Measurements from ENCODE around the gene ATG10.
"Not testable (repeated sequence)": the region's sequence is repeated elsewhere in the genome, so short reads cannot be mapped to it uniquely, and the experiment has no call there.

ATG10 gene

GRCh38 chr5:82046276-82046647, 74.4 kb downstream of the ATG10 start:
- CTCF ChIA-PET: no interaction called here

GRCh38 chr5:82050955-82051354, 79.1 kb downstream of the ATG10 start:
- no peak for TF ChIP-seq FOXM1 (IDR thresholded peaks at IDR 0.05; ENCODE audit: borderline replicate concordance)
- TF ChIP-seq SP1 (IDR thresholded peaks at IDR 0.05): no peak
- TF ChIP-seq SUZ12 (IDR thresholded peaks at IDR 0.05): no peak
- TF ChIP-seq L3MBTL2 (conservative IDR thresholded peaks at IDR 0.05): no peak
- no peak for TF ChIP-seq ARNT (IDR thresholded peaks at IDR 0.05)
- TF ChIP-seq FOXA1 (IDR thresholded peaks at IDR 0.05): no peak
- TF ChIP-seq FOXK2 (IDR thresholded peaks at IDR 0.05): no peak
- TF ChIP-seq ZNF384 (IDR thresholded peaks at IDR 0.05): no peak
- no peak for TF ChIP-seq NFRKB (IDR thresholded peaks at IDR 0.05)
- TF ChIP-seq HDGF (IDR thresholded peaks at IDR 0.05; ENCODE audit: borderline replicate concordance): no peak
- no peak for TF ChIP-seq BHLHE40 (IDR thresholded peaks at IDR 0.05; ENCODE audit: borderline replicate concordance)
- no peak for TF ChIP-seq CTBP1 (IDR thresholded peaks at IDR 0.05; ENCODE audit: borderline replicate concordance)
- no peak for TF ChIP-seq LEF1 (IDR thresholded peaks at IDR 0.05; ENCODE audit: borderline replicate concordance)
- TF ChIP-seq TARDBP (IDR thresholded peaks at IDR 0.05): no peak
- TF ChIP-seq ELF4 (IDR thresholded peaks at IDR 0.05): no peak
- TF ChIP-seq PKNOX1 (IDR thresholded peaks at IDR 0.05): no peak
- CTCF ChIA-PET: no interaction called here
- DNase-seq (ENCODE audit: extremely low spot score): no peak
- POLR2A ChIA-PET: no interaction called here

More at GRCh38 chr5:82046276-82046647, 74.4 kb downstream of the ATG10 start:
- no peak for DNase-seq (ENCODE audit: extremely low spot score)
- POLR2A ChIA-PET: no interaction called here
- TF ChIP-seq HDGF (IDR thresholded peaks at IDR 0.05; ENCODE audit: borderline replicate concordance) (no peak), FOXA1 (IDR thresholded peaks at IDR 0.05) (no peak), ELF4 (IDR thresholded peaks at IDR 0.05) (no peak), LEF1 (IDR thresholded peaks at IDR 0.05; ENCODE audit: borderline replicate concordance) (no peak), TARDBP (IDR thresholded peaks at IDR 0.05) (no peak), NFRKB (IDR thresholded peaks at IDR 0.05) (no peak), PKNOX1 (IDR thresholded peaks at IDR 0.05) (no peak), BHLHE40 (IDR thresholded peaks at IDR 0.05; ENCODE audit: borderline replicate concordance) (no peak)

- DNase-seq (ENCODE audit: extremely low spot score): no peak
- CTCF ChIA-PET: no interaction called here
- POLR2A ChIA-PET: no interaction called here
- TF ChIP-seq FOXM1 (IDR thresholded peaks at IDR 0.05; ENCODE audit: borderline replicate concordance) (no peak), ZNF384 (IDR thresholded peaks at IDR 0.05) (no peak), L3MBTL2 (conservative IDR thresholded peaks at IDR 0.05) (no peak), SUZ12 (IDR thresholded peaks at IDR 0.05) (no peak), ELF4 (IDR thresholded peaks at IDR 0.05) (no peak), CTBP1 (IDR thresholded peaks at IDR 0.05; ENCODE audit: borderline replicate concordance) (no peak), HDGF (IDR thresholded peaks at IDR 0.05; ENCODE audit: borderline replicate concordance) (no peak), SP1 (IDR thresholded peaks at IDR 0.05) (no peak), ARNT (IDR thresholded peaks at IDR 0.05) (no peak), BHLHE40 (IDR thresholded peaks at IDR 0.05; ENCODE audit: borderline replicate concordance) (no peak), LEF1 (IDR thresholded peaks at IDR 0.05; ENCODE audit: borderline replicate concordance) (no peak), FOXK2 (IDR thresholded peaks at IDR 0.05) (no peak)
These were observed 82.3 kb downstream of the ATG10 start for GRCh38 chr5:82054004-82054710.

- ChIA-PET CTCF (no interaction called here), POLR2A (no interaction called here)
- no peak for TF ChIP-seq FOXK2 (IDR thresholded peaks at IDR 0.05)
- no peak for TF ChIP-seq SP1 (IDR thresholded peaks at IDR 0.05)
- no peak for TF ChIP-seq L3MBTL2 (conservative IDR thresholded peaks at IDR 0.05)
- TF ChIP-seq ELF4 (IDR thresholded peaks at IDR 0.05): no peak
- no peak for TF ChIP-seq NFRKB (IDR thresholded peaks at IDR 0.05)
- no peak for DNase-seq (ENCODE audit: extremely low spot score)
These were observed 85.2 kb downstream of the ATG10 start for GRCh38 chr5:82057051-82057450.

GRCh38 chr5:82058710-82059109, 86.9 kb downstream of the ATG10 start:
- DNase-seq (ENCODE audit: extremely low spot score): no peak
- ChIA-PET CTCF (no interaction called here), POLR2A (no interaction called here)
- no peak for TF ChIP-seq ARNT (IDR thresholded peaks at IDR 0.05)
- TF ChIP-seq BHLHE40 (IDR thresholded peaks at IDR 0.05; ENCODE audit: borderline replicate concordance): no peak
- TF ChIP-seq CTBP1 (IDR thresholded peaks at IDR 0.05; ENCODE audit: borderline replicate concordance): no peak

- CTCF ChIA-PET: no interaction called here
- TF ChIP-seq PKNOX1 (IDR thresholded peaks at IDR 0.05) (no peak), LEF1 (IDR thresholded peaks at IDR 0.05; ENCODE audit: borderline replicate concordance) (no peak), NFRKB (IDR thresholded peaks at IDR 0.05) (no peak), L3MBTL2 (conservative IDR thresholded peaks at IDR 0.05) (no peak), HDGF (IDR thresholded peaks at IDR 0.05; ENCODE audit: borderline replicate concordance) (no peak), FOXA1 (IDR thresholded peaks at IDR 0.05) (no peak), ELF4 (IDR thresholded peaks at IDR 0.05) (no peak), ARNT (IDR thresholded peaks at IDR 0.05) (no peak), TARDBP (IDR thresholded peaks at IDR 0.05) (no peak), BHLHE40 (IDR thresholded peaks at IDR 0.05; ENCODE audit: borderline replicate concordance) (no peak), SP1 (IDR thresholded peaks at IDR 0.05) (no peak), CTBP1 (IDR thresholded peaks at IDR 0.05; ENCODE audit: borderline replicate concordance) (no peak), SUZ12 (IDR thresholded peaks at IDR 0.05) (no peak), FOXM1 (IDR thresholded peaks at IDR 0.05; ENCODE audit: borderline replicate concordance) (no peak), ZNF384 (IDR thresholded peaks at IDR 0.05) (no peak)
- DNase-seq (ENCODE audit: extremely low spot score): no peak
- POLR2A ChIA-PET: no interaction called here
These were observed 95.0 kb downstream of the ATG10 start for GRCh38 chr5:82066791-82067190.

- CTCF ChIA-PET; DNase-seq (ENCODE audit: extremely low spot score); POLR2A ChIA-PET: not testable (repeated sequence)
These were observed 96.2 kb downstream of the ATG10 start for GRCh38 chr5:82068042-82068441.

All from HEK293T (cell line).